A673 (cell line): ENCODE measurements around the gene LY86.

ENCODE experiments used
- CTCF ChIP-seq: fragments of 300-800, 200-600 bp; sonication (generic); conservative IDR thresholded peaks from 2 replicates; pipeline ENCODE4 v1.5.1; 2017; ENCODE audit warnings: low read depth, mild to moderate bottlenecking, antibody characterized with exemption, low read length, moderate library complexity, mixed read lengths
- EZH2 ChIP-seq: fragments of 200-600 bp; sonication (generic); IDR thresholded peaks from 2 replicates; pipeline ENCODE4 v1.6.1; 2017; ENCODE audit warnings: borderline replicate concordance, low read depth, mild to moderate bottlenecking, mixed read lengths, antibody characterized with exemption, low read length; ENCODE audit not compliant: poor library complexity, severe bottlenecking

- TF ChIP-seq EZH2 (no peak), CTCF (no peak)
These were observed 73.2 kb downstream of the LY86 start for GRCh38 chr6:6661684-6662083.
